GM21576 (cell line): ENCODE data around the gene DMAC2L.
"Not testable (repeated sequence)": the region's sequence is repeated elsewhere in the genome, so short reads cannot be mapped to it uniquely, and the experiment has no call there.

Experiments used
- ATAC-seq: cut with Tn5 transposase; IDR thresholded peaks from one replicate; pipeline ENCODE4 v1.9.1; 2021; ENCODE audit warnings: mild to moderate bottlenecking, moderate library complexity; ENCODE audit not compliant: unreplicated experiment

Gene DMAC2L

DNA sequence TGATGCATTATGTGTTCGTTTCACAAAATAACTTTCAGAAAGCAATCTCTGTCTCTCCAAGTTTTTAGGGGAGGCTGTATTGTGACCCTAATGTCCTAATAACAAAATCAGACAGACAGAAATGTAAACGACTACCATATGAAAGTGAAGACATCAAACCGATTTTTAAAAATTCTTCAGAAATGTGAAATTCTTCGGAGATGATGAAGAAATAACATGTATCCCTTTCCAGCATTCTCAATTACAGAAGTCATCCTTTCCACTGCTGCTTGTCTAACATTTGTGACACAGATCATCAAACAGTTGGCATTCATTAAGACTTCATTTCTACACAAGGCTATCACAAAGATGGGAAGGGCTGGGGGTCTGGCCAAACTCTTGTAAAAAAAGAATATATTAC, 41.0 kb downstream of the DMAC2L start:
- no peak for ATAC-seq

GRCh38 chr14:50354527-50354926, 42.4 kb downstream of the DMAC2L start:
- ATAC-seq = no peak

GRCh38 chr14:50355692-50356091, 43.6 kb downstream of the DMAC2L start:
- no peak for ATAC-seq

DNA sequence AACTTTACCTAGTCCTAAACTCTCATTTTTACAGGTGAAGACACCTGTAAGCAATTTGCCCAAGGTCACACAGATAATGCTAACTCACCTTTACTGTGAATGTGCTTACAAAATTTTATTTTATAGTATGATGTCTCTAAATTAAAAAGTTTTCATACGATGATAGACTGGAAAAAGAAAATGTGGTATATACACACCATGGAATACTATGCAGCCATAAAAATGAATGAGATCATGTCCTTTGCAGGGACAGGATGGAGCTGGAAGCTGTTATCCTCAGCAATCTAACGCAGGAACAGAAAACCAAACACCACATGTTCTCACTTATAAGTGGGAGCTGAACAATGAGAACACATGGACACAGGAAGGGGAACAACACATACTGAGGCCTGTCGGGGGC, 44.2 kb downstream of the DMAC2L start:
- not testable (repeated sequence) for ATAC-seq

DNA sequence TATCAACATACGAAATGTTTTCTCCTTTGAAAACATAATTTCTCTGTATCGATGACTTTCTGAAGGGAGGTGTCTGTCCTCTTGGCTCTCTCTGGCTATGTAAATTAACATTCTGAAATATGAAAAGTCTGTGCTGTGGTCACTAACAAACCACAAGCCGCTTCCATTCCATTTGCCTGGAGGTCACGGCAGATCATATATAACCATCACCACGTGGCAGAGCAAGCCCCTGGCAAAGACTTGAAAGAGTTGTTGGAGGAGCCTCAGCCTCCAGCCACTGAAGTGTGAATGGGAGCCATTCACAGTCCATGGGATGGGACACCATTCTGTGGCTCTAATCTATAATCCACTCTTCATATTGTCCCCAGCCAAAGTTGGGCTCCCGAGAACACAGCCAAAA, 45.0 kb downstream of the DMAC2L start:
- ATAC-seq = no peak

- ATAC-seq = no peak
Measured at GRCh38 chr14:50357753-50358395, 45.8 kb downstream of the DMAC2L start.

DNA sequence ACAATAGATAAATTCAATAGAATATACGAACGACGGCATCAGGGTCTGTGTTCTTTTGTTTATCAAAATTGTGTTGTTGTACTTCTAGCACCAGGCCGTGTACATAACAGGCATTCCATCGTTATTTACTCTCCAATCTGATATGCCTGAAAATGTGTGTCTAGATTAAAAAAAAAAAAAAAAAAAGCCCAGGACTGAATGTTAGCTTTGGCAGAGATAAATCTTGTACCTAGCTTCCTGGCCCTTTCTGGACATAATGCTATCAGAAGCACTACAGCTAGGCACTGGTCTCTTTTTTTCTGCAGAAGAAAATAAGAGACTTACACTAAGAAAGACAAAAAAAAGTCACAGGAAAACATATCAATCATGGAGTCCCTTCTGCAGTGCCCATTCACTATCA, 47.5 kb downstream of the DMAC2L start:
- no peak for ATAC-seq

DNA sequence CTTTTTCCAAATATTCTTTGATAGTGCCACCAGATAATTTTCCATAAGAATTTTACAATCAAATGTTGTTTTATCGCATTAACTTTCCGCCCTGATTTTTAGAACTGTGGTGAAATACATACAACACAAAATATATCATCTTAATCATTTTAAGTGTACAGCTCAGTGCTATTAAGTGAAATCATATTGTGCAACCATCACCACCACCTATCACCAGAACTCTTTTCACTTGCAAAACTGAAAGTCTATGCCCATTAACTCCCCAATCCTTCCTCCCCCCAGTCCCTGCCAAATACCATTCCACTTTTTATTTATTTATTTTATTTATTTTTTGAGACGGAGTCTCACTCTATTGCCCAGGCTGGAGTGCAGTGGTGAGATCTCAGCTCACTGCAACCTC, 48.0 kb downstream of the DMAC2L start:
- ATAC-seq = no peak

- no peak for ATAC-seq
Measured at GRCh38 chr14:50360851-50361250, 48.7 kb downstream of the DMAC2L start.

- not testable (repeated sequence) for ATAC-seq
Measured at GRCh38 chr14:50361473-50362403, 49.6 kb downstream of the DMAC2L start.

DNA sequence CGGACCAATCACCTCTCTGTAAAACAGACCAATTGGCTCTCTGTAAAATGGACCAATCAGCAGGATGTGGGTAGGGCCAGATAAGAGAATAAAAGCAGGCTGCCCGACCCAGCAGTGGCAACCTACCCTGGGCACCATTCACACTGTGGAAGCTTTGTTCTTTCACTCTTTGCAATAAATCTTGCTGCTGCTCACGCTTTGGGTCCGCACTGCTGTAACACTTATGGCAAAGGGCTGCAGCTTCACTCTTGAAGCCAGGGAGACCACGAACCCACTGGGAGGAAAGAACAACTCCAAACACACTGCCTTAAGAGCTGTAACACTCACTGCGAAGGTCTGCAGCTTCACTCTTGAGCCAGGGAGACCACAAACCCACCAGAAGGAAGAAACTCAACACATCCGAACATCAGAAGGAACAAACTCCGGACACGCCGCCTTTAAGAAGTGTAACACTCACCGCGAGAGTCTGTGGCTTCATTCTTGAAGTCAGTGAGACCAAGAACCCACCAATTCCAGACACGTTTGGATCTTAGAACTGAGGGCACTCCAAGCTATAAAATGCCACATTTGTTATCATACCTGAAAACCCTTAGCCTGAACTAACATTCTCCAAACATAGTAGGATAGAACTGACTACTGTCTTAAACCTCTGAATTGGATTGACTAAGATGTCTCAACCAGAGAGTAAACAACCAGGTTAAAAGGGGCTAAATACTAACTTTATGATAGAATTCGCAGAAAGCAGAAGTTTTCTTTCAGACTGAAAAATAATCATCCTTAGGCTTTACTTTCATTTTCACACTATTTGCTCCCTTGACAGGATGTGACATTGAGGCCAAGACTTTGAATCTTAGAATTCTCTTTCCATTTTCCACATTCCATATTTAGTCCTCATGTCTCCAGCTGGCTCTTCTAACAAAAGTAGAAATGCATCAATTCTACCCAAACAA, 50.9 kb downstream of the DMAC2L start:
- ATAC-seq = peak; percentile 8

GRCh38 chr14:50363714-50364111, 51.6 kb downstream of the DMAC2L start:
- ATAC-seq = peak; percentile 97

- no peak for ATAC-seq
Measured at GRCh38 chr14:50364792-50365191, 52.7 kb downstream of the DMAC2L start.

DNA sequence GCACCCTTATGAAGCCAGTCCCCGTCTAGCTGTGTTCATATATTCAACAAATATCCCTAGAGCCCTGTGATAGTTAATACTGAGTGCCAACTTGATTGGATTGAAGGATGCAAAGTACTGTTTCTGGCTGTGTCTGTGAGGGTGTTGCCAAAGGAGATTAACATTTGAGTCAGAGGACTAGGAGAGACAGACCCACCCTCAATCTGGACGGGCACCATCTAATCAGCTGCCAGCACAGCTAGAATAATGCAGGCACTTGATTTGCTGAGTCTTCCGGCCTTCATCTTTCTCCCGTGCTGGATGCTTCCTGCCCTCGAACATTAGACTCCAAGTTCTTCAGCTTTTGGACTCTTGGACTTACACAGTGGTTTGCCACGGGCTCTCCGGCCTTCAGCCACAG, 53.4 kb downstream of the DMAC2L start:
- ATAC-seq = not testable (repeated sequence)

DNA sequence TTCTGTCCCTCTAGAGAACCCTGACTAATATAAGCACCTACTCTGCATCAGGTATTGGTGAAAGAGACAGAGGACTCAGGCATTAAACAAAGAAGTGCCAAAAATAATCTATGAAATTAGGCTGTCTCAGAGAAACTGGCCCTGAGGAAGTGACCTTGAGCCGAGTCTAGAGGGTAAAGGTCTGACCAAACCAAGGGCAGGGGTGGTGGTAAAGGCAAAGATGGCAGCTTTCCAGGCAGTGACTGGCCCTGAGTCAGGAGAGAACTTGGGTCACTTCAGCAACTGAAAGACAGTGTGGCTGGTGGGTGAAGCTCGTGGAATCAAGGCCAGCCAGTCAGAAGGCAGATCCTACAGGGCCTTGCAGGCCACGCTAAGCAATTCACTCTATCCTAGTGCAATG, 54.0 kb downstream of the DMAC2L start:
- ATAC-seq = no peak

GRCh38 chr14:50366589-50366988, 54.5 kb downstream of the DMAC2L start:
- ATAC-seq = no peak

- no peak for ATAC-seq
Measured at GRCh38 chr14:50371546-50371945, 59.4 kb downstream of the DMAC2L start.

DNA sequence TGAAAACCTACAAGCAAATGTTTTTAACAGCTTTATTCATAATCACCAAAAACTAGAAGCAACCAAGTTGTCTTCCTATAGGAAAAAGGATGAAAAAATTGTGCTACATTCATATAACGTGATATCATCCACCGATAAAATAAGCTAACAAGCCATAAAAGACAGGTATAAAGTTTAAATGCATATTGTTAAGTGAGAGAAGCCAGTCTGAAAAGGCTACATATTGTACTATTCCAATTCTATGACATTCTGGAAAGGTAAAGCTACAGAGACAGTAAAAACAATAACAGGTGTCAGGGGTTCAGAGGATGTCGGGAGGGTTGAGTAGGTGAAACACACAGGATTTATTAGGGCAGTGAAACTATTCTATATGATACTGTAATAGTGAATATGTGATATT, 61.8 kb downstream of the DMAC2L start:
- no peak for ATAC-seq

DNA sequence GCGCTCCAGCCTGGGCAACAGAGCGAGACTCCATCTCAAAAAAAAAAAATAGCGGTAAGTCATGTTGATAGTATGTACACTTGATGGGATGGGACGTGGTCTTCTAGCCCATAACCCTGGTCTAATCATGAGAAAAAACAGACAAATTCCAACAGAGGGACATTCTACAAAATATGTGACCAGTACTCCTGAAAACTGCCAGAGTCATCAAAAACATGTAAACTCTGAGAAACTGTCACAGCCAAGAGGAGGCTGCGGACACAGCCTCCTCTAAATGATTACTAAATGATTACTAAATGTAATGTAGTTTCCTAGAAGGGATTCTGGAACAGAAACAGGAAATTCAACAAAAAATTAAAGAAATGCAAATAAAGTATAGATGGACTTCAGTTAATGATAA, 63.6 kb downstream of the DMAC2L start:
- no peak for ATAC-seq
